HepG2 (cell line): Measurements from ENCODE around the gene GPS2. TPM values are rescaled to one million over a fixed set of nuclear protein-coding genes. Genes with fewer than 3 reads are reported as not detected.
A peak's percentile ranks its signal among the peaks of the same experiment; 100 is the strongest.

Experiments used
- ARNTL ChIP-seq: sonication (generic); formaldehyde crosslinking; IDR thresholded peaks from 2 replicates; pipeline ENCODE4 v1.4.0; 2020; ENCODE audit warnings: mild to moderate bottlenecking, missing genetic modification reagents
- DNMT1 ChIP-seq: sonication (generic); formaldehyde crosslinking; IDR thresholded peaks from 2 replicates; pipeline ENCODE4 v1.5.1; 2020; ENCODE audit warnings: mild to moderate bottlenecking, missing genetic modification reagents
- EZH2 ChIP-seq: conservative IDR thresholded peaks from 2 replicates; pipeline ENCODE4 v1.6.1; 2012; ENCODE audit warnings: mild to moderate bottlenecking, low read depth, low read length, moderate library complexity
- GTF2F1 ChIP-seq: fragments of 150-350 bp; IDR thresholded peaks from 2 replicates; pipeline ENCODE4 v1.6.1; 2014; ENCODE audit warnings: low read length
- HDAC1 ChIP-seq: sonication (generic); formaldehyde crosslinking; IDR thresholded peaks from 2 replicates; pipeline ENCODE4 v1.5.1; 2020; ENCODE audit warnings: mild to moderate bottlenecking, missing genetic modification reagents
- KDM3A ChIP-seq: IDR thresholded peaks from 2 replicates; pipeline ENCODE4 v1.6.1; 2018; ENCODE audit warnings: low read depth, missing compliant biosample characterization
- MAFG ChIP-seq: sonication (generic); formaldehyde crosslinking; IDR thresholded peaks from 2 replicates; pipeline ENCODE4 v1.5.1; 2020; ENCODE audit warnings: mild to moderate bottlenecking, missing genetic modification reagents
- POGZ ChIP-seq: sonication (generic); formaldehyde crosslinking; IDR thresholded peaks from 2 replicates; pipeline ENCODE4 v1.4.0; 2020; ENCODE audit warnings: mild to moderate bottlenecking, missing genetic modification reagents
- REL ChIP-seq: sonication (generic); formaldehyde crosslinking; conservative IDR thresholded peaks from 2 replicates; pipeline ENCODE4 v1.8.0; 2022; ENCODE audit warnings: mild to moderate bottlenecking, missing genetic modification reagents, moderate library complexity
- RFXAP ChIP-seq: sonication (generic); formaldehyde crosslinking; IDR thresholded peaks from 2 replicates; pipeline ENCODE4 v1.4.0; 2020; ENCODE audit warnings: missing genetic modification reagents, borderline replicate concordance
- SP5 ChIP-seq: IDR thresholded peaks from 2 replicates; pipeline ENCODE4 v1.6.1; 2016; ENCODE audit warnings: low read depth, borderline replicate concordance
- SRY ChIP-seq: sonication (generic); formaldehyde crosslinking; IDR thresholded peaks from 2 replicates; pipeline ENCODE4 v1.8.0; 2022; ENCODE audit warnings: mild to moderate bottlenecking, missing genetic modification reagents
- THRA ChIP-seq: sonication (generic); formaldehyde crosslinking; IDR thresholded peaks from 2 replicates; pipeline ENCODE4 v1.4.0; 2020; ENCODE audit warnings: missing genetic modification reagents, borderline replicate concordance
- ZIK1 ChIP-seq: sonication (generic); formaldehyde crosslinking; IDR thresholded peaks from 2 replicates; pipeline ENCODE4 v1.5.0; 2020; ENCODE audit warnings: mild to moderate bottlenecking, low read depth, missing genetic modification reagents, borderline replicate concordance
- ZNF20 ChIP-seq: sonication (generic); formaldehyde crosslinking; IDR thresholded peaks from 2 replicates; pipeline ENCODE4 v1.4.0; 2020; ENCODE audit warnings: mild to moderate bottlenecking, moderate library complexity, missing genetic modification reagents
- ZNF367 ChIP-seq: sonication (generic); formaldehyde crosslinking; IDR thresholded peaks from 2 replicates; pipeline ENCODE4 v1.4.0; 2020; ENCODE audit warnings: missing genetic modification reagents, borderline replicate concordance
- ZNF44 ChIP-seq: sonication (generic); formaldehyde crosslinking; IDR thresholded peaks from 2 replicates; pipeline ENCODE4 v1.5.1; 2020; ENCODE audit warnings: mild to moderate bottlenecking, missing genetic modification reagents
- ZNF552 ChIP-seq: sonication (generic); formaldehyde crosslinking; IDR thresholded peaks from 2 replicates; pipeline ENCODE4 v1.9.0; 2022; ENCODE audit warnings: missing genetic modification reagents, mild to moderate bottlenecking, borderline replicate concordance
- ZNF878 ChIP-seq: sonication (generic); formaldehyde crosslinking; IDR thresholded peaks from 2 replicates; pipeline ENCODE4 v1.8.1; 2023; ENCODE audit warnings: mild to moderate bottlenecking, missing genetic modification reagents, moderate library complexity
- ZSCAN30 ChIP-seq: sonication (generic); formaldehyde crosslinking; IDR thresholded peaks from 2 replicates; pipeline ENCODE4 v1.5.0; 2020; ENCODE audit warnings: mild to moderate bottlenecking, missing genetic modification reagents
- polyA plus RNA-seq, 8 experiments: library from polyadenylated mRNA; depleted of rRNA in 3 of 8; stranded (reverse) in 7 of 8; unstranded in 1 of 8; fragments of >200 nt; fragmentation: Illumina TruSeq in 4 of 8; extraction: Trizol in 4 of 8; gene quantifications; 2 replicates each; pipeline versions ENCODE4 v1.2.1 to v1.2.3, GENCODE V29; 2011 to 2016; ENCODE audit warnings: low read depth in 4 of 8, missing spikeins in 1 of 8, mixed read lengths in 1 of 8; ENCODE audit not compliant: insufficient read depth in 1 of 8
- total RNA-seq, 5 experiments: library from RNA; depleted of rRNA; stranded (reverse); fragments of >200 nt; fragmentation: Illumina TruSeq; extraction: Trizol; gene quantifications; 2 replicates each; pipeline ENCODE4 v1.2.3, GENCODE V29; 2016; ENCODE audit warnings: low read depth in 1 of 5
- TF ChIP-seq, protein P1 (sequence below): sonication (generic); formaldehyde crosslinking; conservative IDR thresholded peaks from 2 replicates; pipeline ENCODE4 v1.4.0; 2020; ENCODE audit warnings: missing genetic modification reagents
- TF ChIP-seq, protein P2 (sequence below): sonication (generic); formaldehyde crosslinking; IDR thresholded peaks from 2 replicates; pipeline ENCODE4 v1.5.1; 2020; ENCODE audit warnings: missing genetic modification reagents, mild to moderate bottlenecking, borderline replicate concordance
- TF ChIP-seq, protein P3 (sequence below): sonication (generic); formaldehyde crosslinking; IDR thresholded peaks from 2 replicates; pipeline ENCODE4 v1.5.0; 2020; ENCODE audit warnings: mild to moderate bottlenecking, missing genetic modification reagents, borderline replicate concordance

GPS2 gene
- total and polyA plus RNA-seq, 2 of the 13 experiments (the other 11 are each of a cell fraction or from before 2014, with no cell fraction given), result 58.0 to 59.4 TPM

DNA sequence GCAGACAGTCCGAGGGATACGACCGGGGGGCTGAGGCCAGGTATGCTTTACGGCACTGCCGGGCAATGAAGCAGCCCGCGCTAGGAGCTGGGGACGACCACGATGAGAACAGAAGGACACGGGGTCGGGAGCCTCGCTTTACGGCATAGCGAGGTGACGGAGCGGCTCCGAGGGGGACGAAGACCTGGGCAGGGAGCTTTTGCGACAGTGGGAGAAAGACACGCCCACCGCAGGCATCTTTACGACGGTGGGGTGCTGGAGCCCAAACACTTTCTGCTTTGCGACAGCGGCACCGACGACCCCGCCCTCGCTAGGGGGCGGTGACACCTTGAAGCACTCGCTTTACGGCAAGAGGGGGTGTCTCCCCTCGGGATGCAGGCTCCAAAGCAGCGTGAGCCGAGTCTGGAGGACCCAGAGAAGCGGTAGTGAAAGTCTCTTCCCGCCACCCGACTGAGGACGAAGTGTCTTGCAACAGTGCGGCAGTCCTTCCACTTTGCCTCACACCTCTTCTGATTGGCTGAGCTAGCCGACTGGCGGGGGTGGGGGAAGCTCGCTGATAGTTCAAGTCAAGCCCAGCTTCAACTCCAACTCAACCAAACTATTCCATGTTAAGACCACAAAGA lies 14.3 kb upstream of the GPS2 start (continued):
- TF ChIP-seq, protein P1, sequence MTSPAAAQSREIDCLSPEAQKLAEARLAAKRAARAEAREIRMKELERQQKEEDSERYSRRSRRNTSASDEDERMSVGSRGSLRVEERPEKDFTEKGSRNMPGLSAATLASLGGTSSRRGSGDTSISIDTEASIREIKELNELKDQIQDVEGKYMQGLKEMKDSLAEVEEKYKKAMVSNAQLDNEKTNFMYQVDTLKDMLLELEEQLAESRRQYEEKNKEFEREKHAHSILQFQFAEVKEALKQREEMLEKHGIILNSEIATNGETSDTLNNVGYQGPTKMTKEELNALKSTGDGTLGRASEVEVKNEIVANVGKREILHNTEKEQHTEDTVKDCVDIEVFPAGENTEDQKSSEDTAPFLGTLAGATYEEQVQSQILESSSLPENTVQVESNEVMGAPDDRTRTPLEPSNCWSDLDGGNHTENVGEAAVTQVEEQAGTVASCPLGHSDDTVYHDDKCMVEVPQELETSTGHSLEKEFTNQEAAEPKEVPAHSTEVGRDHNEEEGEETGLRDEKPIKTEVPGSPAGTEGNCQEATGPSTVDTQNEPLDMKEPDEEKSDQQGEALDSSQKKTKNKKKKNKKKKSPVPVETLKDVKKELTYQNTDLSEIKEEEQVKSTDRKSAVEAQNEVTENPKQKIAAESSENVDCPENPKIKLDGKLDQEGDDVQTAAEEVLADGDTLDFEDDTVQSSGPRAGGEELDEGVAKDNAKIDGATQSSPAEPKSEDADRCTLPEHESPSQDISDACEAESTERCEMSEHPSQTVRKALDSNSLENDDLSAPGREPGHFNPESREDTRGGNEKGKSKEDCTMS (CRISPR knock-in tag), result no peak
- TF ChIP-seq ZNF367 (CRISPR knock-in tag) (no peak), ZNF44 (CRISPR knock-in tag) (no peak), DNMT1 (CRISPR knock-in tag) (no peak), ZNF552 (CRISPR knock-in tag) (no peak), HDAC1 (CRISPR knock-in tag) (peak; percentile 81), REL (CRISPR knock-in tag) (no peak), ZNF20 (peak; percentile 81; the same call in 1 of the 2 replicates), ZIK1 (CRISPR knock-in tag) (0 out of 2 replicates have a peak, but pooled peaks have one; percentile 40), ARNTL (CRISPR knock-in tag) (no peak; the same call in none of the 2 replicates), SRY (peak; percentile 70; the same call in 1 of the 2 replicates), POGZ (0 out of 2 replicates have a peak, but pooled peaks have one; percentile 36), ZNF878 (no peak), KDM3A (CRISPR knock-in tag) (peak; percentile 51; the same call in 1 of the 2 replicates), MAFG (CRISPR knock-in tag) (no peak), RFXAP (peak; percentile 65; the same call in 1 of the 2 replicates), EZH2 (no peak), THRA (CRISPR knock-in tag) (no peak), ZSCAN30 (no peak), GTF2F1 (no peak), SP5 (CRISPR knock-in tag) (peak; percentile 69)
- TF ChIP-seq, protein P2, sequence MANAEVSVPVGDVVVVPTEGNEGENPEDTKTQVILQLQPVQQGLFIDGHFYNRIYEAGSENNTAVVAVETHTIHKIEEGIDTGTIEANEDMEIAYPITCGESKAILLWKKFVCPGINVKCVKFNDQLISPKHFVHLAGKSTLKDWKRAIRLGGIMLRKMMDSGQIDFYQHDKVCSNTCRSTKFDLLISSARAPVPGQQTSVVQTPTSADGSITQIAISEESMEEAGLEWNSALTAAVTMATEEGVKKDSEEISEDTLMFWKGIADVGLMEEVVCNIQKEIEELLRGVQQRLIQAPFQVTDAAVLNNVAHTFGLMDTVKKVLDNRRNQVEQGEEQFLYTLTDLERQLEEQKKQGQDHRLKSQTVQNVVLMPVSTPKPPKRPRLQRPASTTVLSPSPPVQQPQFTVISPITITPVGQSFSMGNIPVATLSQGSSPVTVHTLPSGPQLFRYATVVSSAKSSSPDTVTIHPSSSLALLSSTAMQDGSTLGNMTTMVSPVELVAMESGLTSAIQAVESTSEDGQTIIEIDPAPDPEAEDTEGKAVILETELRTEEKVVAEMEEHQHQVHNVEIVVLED (CRISPR knock-in tag), result peak; percentile 86
- TF ChIP-seq, protein P3, sequence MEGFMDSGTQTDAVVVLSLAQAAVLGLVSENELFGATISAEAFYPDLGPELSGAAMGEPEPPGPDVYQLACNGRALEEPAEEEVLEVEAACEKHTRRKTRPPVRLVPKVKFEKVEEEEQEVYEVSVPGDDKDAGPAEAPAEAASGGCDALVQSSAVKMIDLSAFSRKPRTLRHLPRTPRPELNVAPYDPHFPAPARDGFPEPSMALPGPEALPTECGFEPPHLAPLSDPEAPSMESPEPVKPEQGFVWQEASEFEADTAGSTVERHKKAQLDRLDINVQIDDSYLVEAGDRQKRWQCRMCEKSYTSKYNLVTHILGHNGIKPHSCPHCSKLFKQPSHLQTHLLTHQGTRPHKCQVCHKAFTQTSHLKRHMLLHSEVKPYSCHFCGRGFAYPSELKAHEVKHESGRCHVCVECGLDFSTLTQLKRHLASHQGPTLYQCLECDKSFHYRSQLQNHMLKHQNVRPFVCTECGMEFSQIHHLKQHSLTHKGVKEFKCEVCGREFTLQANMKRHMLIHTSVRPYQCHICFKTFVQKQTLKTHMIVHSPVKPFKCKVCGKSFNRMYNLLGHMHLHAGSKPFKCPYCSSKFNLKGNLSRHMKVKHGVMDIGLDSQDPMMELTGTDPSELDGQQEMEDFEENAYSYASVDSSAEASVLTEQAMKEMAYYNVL, result peak; percentile 49; the same call in 1 of the 2 replicates
